HepG2 (cell line): ENCODE results near the gene HNRNPA2B1. TPM values are rescaled to one million over a fixed set of nuclear protein-coding genes. Genes with fewer than 3 reads are reported as not detected.

Experiments used
- ARNTL ChIP-seq: sonication (generic); formaldehyde crosslinking; IDR thresholded peaks from 2 replicates; pipeline ENCODE4 v1.4.0; 2020; ENCODE audit warnings: mild to moderate bottlenecking, missing genetic modification reagents
- GATAD2A ChIP-seq: IDR thresholded peaks from 2 replicates; pipeline ENCODE4 v1.6.1; 2016
- HNRNPUL1 ChIP-seq: fragments of 200-400 bp; formaldehyde crosslinking; IDR thresholded peaks from 2 replicates; pipeline ENCODE4 v1.6.1; 2017; ENCODE audit warnings: low read depth, mild to moderate bottlenecking, low read length, moderate library complexity
- KDM2A ChIP-seq: sonication (generic); formaldehyde crosslinking; IDR thresholded peaks from 2 replicates; pipeline ENCODE4 v1.4.0; 2020; ENCODE audit warnings: low read depth, missing genetic modification reagents, borderline replicate concordance
- NCOA2 ChIP-seq: sonication (generic); formaldehyde crosslinking; IDR thresholded peaks from 2 replicates; pipeline ENCODE4 v1.8.0; 2022; ENCODE audit warnings: inconsistent platforms
- RXRA ChIP-seq: sonication (generic); formaldehyde crosslinking; IDR thresholded peaks from 2 replicates; pipeline ENCODE4 v1.5.1; 2020; ENCODE audit warnings: missing genetic modification reagents
- SMAD1 ChIP-seq: sonication (generic); formaldehyde crosslinking; IDR thresholded peaks from 2 replicates; pipeline ENCODE4 v1.4.0; 2020; ENCODE audit warnings: missing genetic modification reagents, low read depth, mild to moderate bottlenecking, borderline replicate concordance
- TCF12 ChIP-seq, 2 experiments: fragments of 450-650 bp in 1 of 2; sonication (generic) in 1 of 2; formaldehyde crosslinking in 1 of 2; IDR thresholded peaks; 2 replicates each; pipeline versions ENCODE4 v1.6.1 to v1.8.0; 2017 to 2022; ENCODE audit warnings: antibody characterized with exemption in 1 of 2, mild to moderate bottlenecking in 1 of 2, missing genetic modification reagents in 1 of 2, moderate library complexity in 1 of 2
- U2AF2 ChIP-seq: fragments of 200-400 bp; formaldehyde crosslinking; IDR thresholded peaks from 2 replicates; pipeline ENCODE4 v1.6.1; 2017; ENCODE audit warnings: low read depth, mild to moderate bottlenecking, low read length
- ZNF441 ChIP-seq: sonication (generic); formaldehyde crosslinking; IDR thresholded peaks from 2 replicates; pipeline ENCODE4 v1.7.0; 2021; ENCODE audit warnings: missing genetic modification reagents, borderline replicate concordance
- ZNF510 ChIP-seq: sonication (generic); formaldehyde crosslinking; IDR thresholded peaks from 2 replicates; pipeline ENCODE4 v1.4.0; 2020; ENCODE audit warnings: low read depth, mild to moderate bottlenecking, missing genetic modification reagents
- polyA plus RNA-seq, 8 experiments: library from polyadenylated mRNA; depleted of rRNA in 3 of 8; stranded (reverse) in 7 of 8; unstranded in 1 of 8; fragments of >200 nt; fragmentation: Illumina TruSeq in 4 of 8; extraction: Trizol in 4 of 8; gene quantifications; 2 replicates each; pipeline versions ENCODE4 v1.2.1 to v1.2.3, GENCODE V29; 2011 to 2016; ENCODE audit warnings: low read depth in 4 of 8, missing spikeins in 1 of 8, mixed read lengths in 1 of 8; ENCODE audit not compliant: insufficient read depth in 1 of 8
- total RNA-seq, 5 experiments: library from RNA; depleted of rRNA; stranded (reverse); fragments of >200 nt; fragmentation: Illumina TruSeq; extraction: Trizol; gene quantifications; 2 replicates each; pipeline ENCODE4 v1.2.3, GENCODE V29; 2016; ENCODE audit warnings: low read depth in 1 of 5
- TF ChIP-seq, protein P1 (sequence below): sonication (generic); formaldehyde crosslinking; IDR thresholded peaks from 2 replicates; pipeline ENCODE4 v1.8.0; 2022; ENCODE audit warnings: mild to moderate bottlenecking, missing genetic modification reagents, moderate library complexity
- TF ChIP-seq, protein P2 (sequence below): IDR thresholded peaks from 2 replicates; pipeline ENCODE4 v1.6.1; 2012; ENCODE audit warnings: low read depth, low read length, improper control_type of control experiment
- TF ChIP-seq, protein P3 (sequence below): sonication (generic); formaldehyde crosslinking; IDR thresholded peaks from 2 replicates; pipeline ENCODE4 v1.8.0; 2022; ENCODE audit warnings: missing genetic modification reagents, mild to moderate bottlenecking, borderline replicate concordance

The HNRNPA2B1 gene
- total and polyA plus RNA-seq, 2 of the 13 experiments (the other 11 are each of a cell fraction or from before 2014, with no cell fraction given), result 193 to 412 TPM

DNA sequence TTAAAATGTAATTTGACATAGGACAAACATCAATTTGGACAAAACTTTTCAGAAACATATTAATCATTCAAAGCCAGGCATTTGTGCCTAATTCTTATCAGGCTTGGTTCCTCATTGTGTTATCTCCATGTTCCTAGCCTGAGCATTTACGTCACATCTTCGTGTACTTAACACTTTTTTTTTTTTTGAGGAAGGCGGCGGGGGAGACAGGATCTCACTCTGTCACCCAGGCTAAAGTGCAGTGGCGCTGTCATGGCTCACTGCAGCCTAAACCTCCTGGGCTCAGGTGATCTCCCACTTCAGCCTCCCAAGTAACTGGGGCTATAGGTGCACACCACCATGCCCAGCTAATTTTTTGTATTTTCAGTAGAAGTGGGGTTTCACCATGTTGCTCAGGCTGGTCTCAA, 19.8 kb downstream of the HNRNPA2B1 start (continued):
- TF ChIP-seq, protein P1, sequence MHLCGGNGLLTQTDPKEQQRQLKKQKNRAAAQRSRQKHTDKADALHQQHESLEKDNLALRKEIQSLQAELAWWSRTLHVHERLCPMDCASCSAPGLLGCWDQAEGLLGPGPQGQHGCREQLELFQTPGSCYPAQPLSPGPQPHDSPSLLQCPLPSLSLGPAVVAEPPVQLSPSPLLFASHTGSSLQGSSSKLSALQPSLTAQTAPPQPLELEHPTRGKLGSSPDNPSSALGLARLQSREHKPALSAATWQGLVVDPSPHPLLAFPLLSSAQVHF, result no peak
- TF ChIP-seq RXRA (CRISPR knock-in tag), result no peak
- TF ChIP-seq ZNF510, result no peak
- TF ChIP-seq, protein P2, sequence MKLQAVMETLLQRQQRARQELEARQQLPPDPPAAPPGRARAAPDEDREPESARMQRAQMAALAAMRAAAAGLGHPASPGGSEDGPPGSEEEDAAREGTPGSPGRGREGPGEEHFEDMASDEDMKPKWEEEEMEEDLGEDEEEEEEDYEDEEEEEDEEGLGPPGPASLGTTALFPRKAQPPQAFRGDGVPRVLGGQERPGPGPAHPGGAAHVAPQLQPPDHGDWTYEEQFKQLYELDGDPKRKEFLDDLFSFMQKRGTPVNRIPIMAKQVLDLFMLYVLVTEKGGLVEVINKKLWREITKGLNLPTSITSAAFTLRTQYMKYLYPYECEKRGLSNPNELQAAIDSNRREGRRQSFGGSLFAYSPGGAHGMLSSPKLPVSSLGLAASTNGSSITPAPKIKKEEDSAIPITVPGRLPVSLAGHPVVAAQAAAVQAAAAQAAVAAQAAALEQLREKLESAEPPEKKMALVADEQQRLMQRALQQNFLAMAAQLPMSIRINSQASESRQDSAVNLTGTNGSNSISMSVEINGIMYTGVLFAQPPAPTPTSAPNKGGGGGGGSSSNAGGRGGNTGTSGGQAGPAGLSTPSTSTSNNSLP, result no peak
- TF ChIP-seq KDM2A (CRISPR knock-in tag), result peak; percentile 45; the same call in 1 of the 2 replicates
- no peak for TF ChIP-seq ZNF441 (CRISPR knock-in tag)
- no peak for TF ChIP-seq U2AF2
- no peak for TF ChIP-seq GATAD2A (CRISPR knock-in tag)
- TF ChIP-seq, protein P3, sequence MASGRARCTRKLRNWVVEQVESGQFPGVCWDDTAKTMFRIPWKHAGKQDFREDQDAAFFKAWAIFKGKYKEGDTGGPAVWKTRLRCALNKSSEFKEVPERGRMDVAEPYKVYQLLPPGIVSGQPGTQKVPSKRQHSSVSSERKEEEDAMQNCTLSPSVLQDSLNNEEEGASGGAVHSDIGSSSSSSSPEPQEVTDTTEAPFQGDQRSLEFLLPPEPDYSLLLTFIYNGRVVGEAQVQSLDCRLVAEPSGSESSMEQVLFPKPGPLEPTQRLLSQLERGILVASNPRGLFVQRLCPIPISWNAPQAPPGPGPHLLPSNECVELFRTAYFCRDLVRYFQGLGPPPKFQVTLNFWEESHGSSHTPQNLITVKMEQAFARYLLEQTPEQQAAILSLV, result no peak
- TF ChIP-seq HNRNPUL1, result no peak
- TF ChIP-seq SMAD1 (CRISPR knock-in tag), result no peak
- TF ChIP-seq TCF12 (IDR thresholded peaks at IDR 0.05), result no peak
- TF ChIP-seq TCF12 (CRISPR knock-in tag; IDR thresholded peaks at IDR 0.05), result no peak
- TF ChIP-seq ARNTL (CRISPR knock-in tag), result no peak
- no peak for TF ChIP-seq NCOA2 (CRISPR knock-in tag)
